IPS DF 6.9 (cell line): ENCODE results near the gene GSTO1.

Source experiments
- DNase-seq: peaks from one replicate; pipeline ENCODE4 v3.0.0-alpha.2; 2013; ENCODE audit warnings: low read depth, low spot score
- H3K27ac ChIP-seq: one replicate; pipeline ENCODE4 v1.5.1; 2013; ENCODE audit warnings: low read length, control low read depth
- H3K27me3 ChIP-seq: 2 replicates; pipeline ENCODE4 v1.6.1; 2013; ENCODE audit warnings: mild to moderate bottlenecking, low read length; ENCODE audit not compliant: control insufficient read depth, insufficient read depth
- H3K36me3 ChIP-seq: 2 replicates; pipeline ENCODE4 v1.6.1; 2013; ENCODE audit warnings: low read length; ENCODE audit not compliant: control insufficient read depth, insufficient read depth
- H3K4me1 ChIP-seq: 2 replicates; pipeline ENCODE4 v1.6.1; 2013; ENCODE audit warnings: low read length; ENCODE audit not compliant: control insufficient read depth, insufficient read depth
- H3K4me3 ChIP-seq: 2 replicates; pipeline ENCODE4 v1.5.1; 2013; ENCODE audit warnings: mild to moderate bottlenecking, low read length
- H3K9me3 ChIP-seq: 2 replicates; pipeline ENCODE4 v1.6.1; 2013; ENCODE audit warnings: low read length, inconsistent platforms; ENCODE audit not compliant: control insufficient read depth, insufficient read depth
- WGBS: extraction: QIAGEN DNeasy Blood & Tissue Kit; methylation state at CpG from one replicate; pipeline ENCODE4 v1.1.7; 2013; ENCODE audit warnings: mixed read lengths, missing lambda C conversion rate; ENCODE audit not compliant: insufficient read length, insufficient coverage; 5-methylcytosine and 5-hydroxymethylcytosine counted together

Gene GSTO1

GRCh38 chr10:104259999-104260774 lies 5.5 kb downstream of the GSTO1 start:
- H3K27me3 ChIP-seq, result no peaks in the 10 kb centered on the region
- no peaks in the 10 kb centered on the region; the same call in 1 of the 2 replicates for H3K36me3 ChIP-seq
- no peak overlapping the region for H3K4me3 ChIP-seq
- H3K27ac ChIP-seq, result no peak overlapping the region
- 100% methylated on average over 1 of the region's 6 CpGs for WGBS
- no peak for DNase-seq
- H3K9me3 ChIP-seq, result no peaks in the 10 kb centered on the region
- no peaks in the 10 kb centered on the region for H3K4me1 ChIP-seq

DNA sequence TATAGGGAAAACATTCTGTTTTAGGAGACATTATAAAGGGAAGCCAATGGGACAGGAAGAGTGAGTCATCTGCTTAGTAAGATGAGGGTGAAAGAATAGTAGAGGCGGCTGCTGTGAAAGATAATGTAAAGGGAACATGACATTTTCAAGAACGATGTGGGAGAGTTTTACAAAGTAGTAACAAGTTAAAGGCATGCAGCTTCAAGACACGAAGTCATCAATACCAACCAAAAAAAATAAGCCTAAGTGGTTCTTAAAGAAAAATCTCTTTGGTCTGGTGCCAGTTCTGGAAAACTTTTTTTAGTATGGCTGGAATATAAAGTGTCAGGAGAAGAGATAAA lies 6.1 kb downstream of the GSTO1 start:
- DNase-seq, result no peak
- H3K27ac ChIP-seq, result no peak overlapping the region
- H3K9me3 ChIP-seq, result no peaks in the 10 kb centered on the region

DNA sequence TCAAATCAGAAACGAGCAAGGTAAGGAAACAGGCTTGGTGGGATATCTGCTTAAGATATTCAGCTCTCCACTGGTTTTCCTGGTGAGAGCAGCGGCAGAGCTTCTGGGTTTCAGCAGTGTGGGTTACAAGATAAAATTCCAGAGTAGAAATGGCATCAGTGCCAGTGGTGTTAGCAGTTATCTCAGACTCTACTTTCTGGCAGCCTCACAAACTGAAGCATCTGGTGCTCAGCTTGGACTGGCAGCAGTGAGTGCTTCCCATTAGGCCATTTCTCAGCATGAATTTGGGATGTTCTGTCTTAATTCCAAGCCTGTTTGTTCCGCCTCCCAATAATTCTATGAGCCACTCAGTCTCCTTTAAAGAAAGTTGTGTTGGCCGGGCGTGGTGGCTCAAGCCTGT lies 7.4 kb downstream of the GSTO1 start:
- Histone ChIP-seq H3K9me3 (no peaks in the 10 kb centered on the region), H3K36me3 (no peaks in the 10 kb centered on the region; the same call in 1 of the 2 replicates), H3K27ac (no peak overlapping the region), H3K4me1 (no peaks in the 10 kb centered on the region), H3K4me3 (no peak overlapping the region), H3K27me3 (no peaks in the 10 kb centered on the region)
- DNase-seq, result no peak
- WGBS, result no CpG with 5 or more reads among the region's 5 CpGs

More for the DNA sequence above, 6.1 kb downstream of the GSTO1 start:
- Histone ChIP-seq H3K4me3 (no peak overlapping the region), H3K4me1 (no peaks in the 10 kb centered on the region), H3K36me3 (no peaks in the 10 kb centered on the region; the same call in 1 of the 2 replicates), H3K27me3 (no peaks in the 10 kb centered on the region)
- WGBS, result no CpG with 5 or more reads among the region's 3 CpGs

DNA sequence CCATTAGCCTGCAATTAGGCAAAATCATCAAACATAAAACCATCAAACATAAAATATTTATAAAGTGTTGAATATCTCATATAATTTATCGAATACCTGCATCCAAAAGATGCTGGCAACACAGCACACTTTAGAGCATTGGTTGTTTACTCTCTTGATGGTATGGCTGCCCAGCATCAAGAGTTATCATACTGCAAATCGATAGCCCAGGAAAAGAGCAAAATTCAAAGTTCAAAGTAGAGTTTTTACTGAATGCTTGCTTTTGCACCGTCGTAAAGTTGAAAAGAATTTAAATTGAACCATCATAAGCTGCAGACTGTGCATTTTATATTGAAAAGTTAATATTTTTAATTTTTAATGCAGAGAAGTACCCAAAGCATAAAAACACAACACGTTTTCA lies 10.1 kb downstream of the GSTO1 start:
- no peaks in the 10 kb centered on the region for H3K4me1 ChIP-seq

DNA sequence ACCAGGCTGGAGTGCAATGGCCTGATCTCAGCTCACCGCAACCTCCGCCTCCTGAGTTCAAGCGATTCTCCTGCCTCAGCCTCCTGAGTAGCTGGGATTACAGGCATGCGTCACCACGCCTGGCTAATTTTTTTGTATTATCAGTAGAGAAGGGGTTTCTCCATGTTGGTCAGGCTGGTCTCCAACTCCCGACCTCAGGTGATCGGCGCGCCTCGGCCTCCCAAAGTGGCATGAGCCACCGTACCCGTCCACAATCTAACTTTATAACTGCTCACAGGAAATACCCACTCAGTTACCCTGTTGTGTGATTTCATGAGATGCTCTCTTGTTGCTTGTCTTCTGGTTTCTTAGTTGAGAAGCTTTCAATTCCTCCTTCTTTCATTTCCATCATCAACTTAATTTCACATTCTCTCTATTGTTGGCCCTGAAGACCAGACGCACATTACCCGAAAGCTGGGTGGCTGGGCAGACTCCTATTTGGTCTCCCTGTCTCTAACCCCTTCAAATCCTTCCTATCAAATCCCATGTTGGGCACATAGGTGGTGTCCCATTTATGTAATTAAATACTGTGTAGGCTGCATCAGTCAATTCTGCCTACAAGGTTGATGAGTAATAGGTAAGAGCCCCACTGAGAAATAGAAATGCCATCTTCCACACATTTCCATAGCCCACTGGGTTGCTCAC lies 13.2 kb downstream of the GSTO1 start:
- no peak for DNase-seq
- WGBS, result no CpG with 5 or more reads among the region's 14 CpGs
- H3K27me3 ChIP-seq, result no peaks in the 10 kb centered on the region
- no peaks in the 10 kb centered on the region; the same call in 1 of the 2 replicates for H3K36me3 ChIP-seq
- H3K9me3 ChIP-seq, result no peaks in the 10 kb centered on the region
- H3K27ac ChIP-seq, result no peak overlapping the region
- H3K4me1 ChIP-seq, result no peaks in the 10 kb centered on the region
- H3K4me3 ChIP-seq, result peak overlapping the region; percentile 92; the same call in 1 of the 2 replicates

More for the DNA sequence above, 10.1 kb downstream of the GSTO1 start:
- Histone ChIP-seq H3K27ac (no peak overlapping the region), H3K36me3 (no peaks in the 10 kb centered on the region; the same call in 1 of the 2 replicates), H3K4me3 (no peak overlapping the region), H3K9me3 (no peaks in the 10 kb centered on the region), H3K27me3 (no peaks in the 10 kb centered on the region)
- no peak for DNase-seq
- no CpG with 5 or more reads among the region's 5 CpGs for WGBS

DNA sequence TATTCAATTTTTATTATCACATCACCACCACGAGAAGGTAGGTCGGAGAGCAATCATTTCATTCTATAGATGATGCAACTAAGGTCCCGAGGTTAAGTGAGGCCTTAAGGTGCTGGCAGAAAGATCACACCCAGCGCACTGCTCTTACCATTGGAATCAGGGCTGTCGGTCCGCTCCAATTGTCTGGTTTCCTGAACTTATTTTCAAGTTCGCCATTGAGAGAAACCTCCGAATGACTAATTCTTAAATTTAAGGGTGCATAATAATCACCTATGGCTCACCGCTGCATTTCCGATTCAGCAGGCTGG lies 13.7 kb downstream of the GSTO1 start:
- H3K9me3 ChIP-seq, result no peaks in the 10 kb centered on the region
- H3K27ac ChIP-seq, result no peak overlapping the region
- no CpG with 5 or more reads among the region's 10 CpGs for WGBS
- no peaks in the 10 kb centered on the region for H3K27me3 ChIP-seq
- H3K4me1 ChIP-seq, result no peaks in the 10 kb centered on the region
- H3K4me3 ChIP-seq, result peak overlapping the region; percentile 92
- H3K36me3 ChIP-seq, result no peaks in the 10 kb centered on the region; the same call in 1 of the 2 replicates
- no peak for DNase-seq

GRCh38 chr10:104268713-104269645 lies 14.3 kb downstream of the GSTO1 start, which contains the start of gene GSTO2:
Gene GSTO2, plus strand, starts transcription at chr10:104269184. Its CDS starts 5,732 bp downstream, at chr10:104274916.
- Histone ChIP-seq H3K4me3 (peak within 1 kb of the TSS; percentile 92), H3K27me3 (no peaks in the 10 kb centered on the region), H3K9me3 (no peaks in the 10 kb centered on the region), H3K4me1 (no peaks in the 10 kb centered on the region), H3K36me3 (no peaks in the 10 kb centered on the region; the same call in 1 of the 2 replicates), H3K27ac (no peak within 1 kb of the TSS)
- DNase-seq, result peak; percentile 93
- WGBS, result no CpG with 5 or more reads among the region's 59 CpGs

GRCh38 chr10:104273286-104273685 lies 18.6 kb downstream of the GSTO1 start:
- WGBS, result no CpG with 5 or more reads among the region's 1 CpG
- H3K4me3 ChIP-seq, result no peak overlapping the region
- no peaks in the 10 kb centered on the region for H3K9me3 ChIP-seq
- H3K4me1 ChIP-seq, result no peaks in the 10 kb centered on the region
- H3K27me3 ChIP-seq, result no peaks in the 10 kb centered on the region
- H3K36me3 ChIP-seq, result no peaks in the 10 kb centered on the region
- DNase-seq, result no peak
- H3K27ac ChIP-seq, result no peak overlapping the region

GRCh38 chr10:104273899-104274575 lies 19.3 kb downstream of the GSTO1 start:
- H3K4me3 ChIP-seq, result no peak overlapping the region
- no peaks in the 10 kb centered on the region for H3K36me3 ChIP-seq
- no peaks in the 10 kb centered on the region for H3K4me1 ChIP-seq
- no peak overlapping the region for H3K27ac ChIP-seq
- no peak for DNase-seq
- WGBS, result no CpG with 5 or more reads among the region's 4 CpGs
- H3K27me3 ChIP-seq, result no peaks in the 10 kb centered on the region
- no peaks in the 10 kb centered on the region for H3K9me3 ChIP-seq
